ENCODE measurements around the gene PPP1R15B.
A peak's percentile ranks its signal among the peaks of the same experiment; 100 is the strongest.

The PPP1R15B gene

DNA sequence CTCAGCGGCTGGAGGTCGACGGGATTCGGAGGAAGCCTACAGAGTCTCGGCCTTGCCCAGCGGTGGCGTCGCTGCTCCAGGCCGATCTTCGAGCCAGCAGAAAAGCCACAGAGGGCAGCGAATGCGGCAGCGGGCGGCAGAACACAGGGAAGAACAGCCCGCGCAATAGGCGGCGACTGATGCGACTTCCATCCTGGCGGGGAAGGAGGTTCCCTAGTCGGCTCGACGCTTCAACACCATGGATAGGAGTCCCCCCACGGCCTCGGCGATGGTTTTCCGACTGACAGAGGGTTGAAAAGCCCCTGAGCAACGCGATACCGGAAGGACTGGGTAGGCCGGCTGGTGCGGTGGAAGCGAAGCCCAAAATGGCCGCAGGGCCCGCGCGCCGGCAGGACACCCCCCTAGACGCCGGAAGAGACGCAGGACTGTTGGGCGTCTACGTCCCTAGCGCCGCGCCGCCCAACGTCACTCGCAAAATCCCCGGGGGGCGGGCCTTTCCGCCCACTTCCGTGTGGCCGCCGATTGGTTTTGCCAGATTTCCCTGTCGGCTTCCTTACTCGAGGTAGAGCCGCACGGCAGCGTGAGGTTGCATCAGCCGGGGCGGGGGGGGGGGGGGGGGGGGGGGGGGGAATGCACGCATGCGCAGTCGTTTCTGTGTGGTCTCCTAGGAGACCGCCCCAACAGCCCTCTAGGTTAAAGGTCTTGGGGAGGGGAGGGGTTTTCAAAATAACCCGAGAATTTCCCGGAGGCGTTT is at the start of gene PPP1R15B:
Gene PPP1R15B, minus strand, starts transcription at position 367 of the 754 bp plus-strand sequence. CDS start 406 bp downstream, outside the sequence.
- DNase-seq, result peak; percentile 100

DNA sequence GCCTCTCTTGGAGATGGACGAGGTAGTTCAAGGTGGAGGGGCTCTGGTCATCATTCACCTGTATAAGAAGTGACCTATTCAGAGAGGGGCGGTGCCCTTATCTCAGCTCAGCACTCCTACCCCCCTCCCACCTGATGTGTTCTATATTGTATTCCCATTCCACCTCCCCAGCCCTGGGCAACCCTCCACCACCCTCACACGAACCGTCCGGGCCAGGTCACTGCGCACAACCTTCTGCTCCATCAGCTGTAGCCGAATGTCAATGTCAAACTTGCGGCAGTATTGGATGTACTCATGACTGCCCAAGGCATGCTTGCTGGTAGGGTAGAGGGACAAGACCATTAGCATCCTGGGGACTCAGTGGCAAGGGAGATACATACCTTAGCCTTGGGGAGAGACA is 48.7 kb upstream of the PPP1R15B start:
- DNase-seq, result no peak

DNA sequence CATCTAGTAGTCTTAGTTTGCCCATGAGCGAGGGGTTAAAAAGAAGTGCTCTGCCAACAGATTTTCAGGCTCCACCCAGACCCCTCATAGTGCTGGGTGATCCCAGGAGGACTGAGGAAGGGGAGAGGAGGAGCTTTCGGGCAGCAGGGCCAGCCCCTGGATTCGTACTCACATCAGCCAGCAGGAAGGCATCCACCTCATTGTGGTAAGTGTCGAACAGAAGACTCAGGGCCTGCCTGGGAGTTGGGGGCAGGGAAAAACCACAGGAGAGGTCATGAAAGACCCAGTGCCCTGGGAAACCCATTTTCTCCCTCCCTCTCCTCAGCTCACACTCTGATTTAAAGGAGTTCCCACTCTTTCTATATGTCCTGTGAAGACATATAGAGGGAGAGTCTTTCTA is 48.1 kb upstream of the PPP1R15B start:
- no peak for DNase-seq

DNA sequence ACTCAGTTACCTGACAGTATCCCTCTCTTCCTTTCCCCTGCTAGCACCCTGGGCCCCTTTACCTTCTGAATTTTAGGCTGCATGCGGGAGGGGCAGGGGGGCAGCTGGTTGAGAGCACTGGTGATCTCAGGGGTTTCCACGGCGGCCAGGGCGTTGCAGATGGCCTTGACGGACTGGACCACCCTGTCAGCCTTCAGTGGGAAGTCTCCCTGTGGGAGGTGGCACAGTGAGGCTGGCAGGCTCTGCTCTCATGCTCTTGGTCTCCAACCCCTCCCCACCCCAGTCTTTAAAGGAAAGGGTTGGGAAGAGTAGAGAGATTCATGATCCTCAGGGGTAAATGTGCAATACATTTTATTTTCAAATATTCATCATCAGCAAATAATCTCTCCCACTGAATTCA is 46.0 kb upstream of the PPP1R15B start:
- no peak for DNase-seq

DNA sequence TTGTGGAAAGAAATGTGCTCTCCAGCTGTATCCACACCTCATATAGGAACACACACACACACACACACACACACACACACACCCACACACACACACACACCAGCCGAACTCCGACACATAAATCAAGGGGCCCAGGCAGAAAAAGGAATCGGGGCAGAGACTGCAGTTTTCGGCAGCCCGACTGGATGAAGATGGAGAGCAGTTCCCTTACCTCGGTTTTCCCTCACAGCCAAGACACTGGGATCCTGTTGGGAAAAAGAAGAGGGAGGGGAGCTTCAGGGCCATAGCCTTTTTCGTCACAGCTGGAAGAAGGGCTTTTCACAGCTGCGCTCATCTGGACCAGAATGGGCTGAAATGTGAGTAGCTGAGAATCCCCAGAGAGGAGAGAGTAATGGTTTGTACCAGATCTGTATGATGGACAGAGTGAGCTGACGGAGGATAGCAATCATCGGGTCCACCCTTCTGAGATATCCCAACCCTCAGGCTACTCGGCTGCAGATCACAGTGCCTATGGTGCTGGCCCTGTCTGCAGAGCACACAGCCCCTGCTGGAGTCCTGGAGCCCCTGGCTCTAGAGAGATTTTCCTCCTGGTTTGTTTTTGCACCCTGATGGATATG is 45.3 kb upstream of the PPP1R15B start:
- DNase-seq, result no peak

DNA sequence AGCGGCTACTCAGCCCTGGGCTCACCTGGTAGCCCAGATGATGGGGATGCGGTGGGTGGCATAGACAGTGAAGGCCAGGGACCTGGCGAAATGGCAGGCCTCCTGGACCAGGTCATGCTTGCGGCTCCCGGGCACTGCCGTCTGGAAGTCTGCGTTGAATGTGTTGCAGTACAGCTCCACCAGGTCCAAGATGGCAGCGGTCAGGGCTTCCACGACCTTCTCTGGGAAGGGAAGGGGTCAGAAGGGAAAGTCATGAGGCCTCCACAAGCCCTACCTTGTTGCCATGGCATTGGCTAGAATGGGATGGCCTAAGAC is 44.2 kb upstream of the PPP1R15B start:
- no peak for DNase-seq

DNA sequence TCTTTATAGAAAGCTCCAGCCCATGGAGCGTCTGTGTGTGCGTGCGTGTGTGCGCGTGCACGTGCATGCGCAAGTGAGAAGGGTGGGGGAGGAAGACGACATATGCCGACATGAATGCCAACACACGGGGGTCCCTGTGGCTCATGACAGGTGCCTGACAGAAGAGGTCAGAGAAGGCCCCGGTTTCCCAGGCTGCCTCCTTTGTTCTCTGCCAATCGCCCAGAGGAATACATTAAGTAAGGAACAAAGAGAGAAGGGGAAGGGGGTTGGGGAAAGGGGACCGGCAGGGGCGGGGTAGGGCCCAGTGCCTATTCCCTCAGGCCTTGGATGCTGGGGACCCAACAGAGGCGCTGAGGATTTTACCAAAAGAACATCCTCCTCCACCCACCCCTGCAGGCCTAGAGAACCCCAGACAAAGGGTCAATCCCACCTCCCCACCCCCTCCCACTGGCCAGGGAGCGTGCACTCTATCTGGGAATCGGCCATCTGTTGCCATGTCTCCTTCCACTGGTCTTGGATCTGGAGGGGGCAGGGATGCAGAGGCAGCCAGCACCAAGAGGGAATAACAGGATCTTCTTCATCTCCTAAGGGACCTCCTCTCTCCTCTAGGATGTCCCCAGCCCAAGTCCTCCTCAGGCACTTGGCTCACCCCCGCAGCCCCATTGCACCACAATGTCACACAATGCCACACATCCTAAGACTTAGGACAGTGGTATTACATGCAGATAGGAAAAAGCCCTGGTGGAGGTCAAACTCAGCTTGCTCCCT is 43.6 kb upstream of the PPP1R15B start:
- DNase-seq, result no peak

DNA sequence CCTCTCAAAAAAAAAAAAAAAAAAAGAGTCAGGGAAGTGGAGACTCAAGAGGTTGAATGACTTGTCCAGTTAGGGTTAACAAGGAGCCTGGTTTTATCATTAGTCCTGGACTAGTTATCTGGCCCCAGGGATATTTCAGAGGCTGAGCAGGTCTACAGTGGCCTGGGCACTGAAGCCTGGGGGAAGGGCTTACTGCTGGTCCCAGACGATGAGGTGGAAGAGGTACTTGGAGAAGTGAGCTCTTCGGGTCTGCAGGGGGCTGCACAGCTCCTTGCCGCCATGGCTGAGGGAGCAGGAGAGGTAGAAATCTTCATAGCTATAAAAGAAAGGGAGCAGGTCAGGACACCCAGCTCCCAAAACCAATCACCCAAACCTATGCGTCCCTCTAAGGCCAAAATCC is 42.9 kb upstream of the PPP1R15B start:
- DNase-seq, result no peak

DNA sequence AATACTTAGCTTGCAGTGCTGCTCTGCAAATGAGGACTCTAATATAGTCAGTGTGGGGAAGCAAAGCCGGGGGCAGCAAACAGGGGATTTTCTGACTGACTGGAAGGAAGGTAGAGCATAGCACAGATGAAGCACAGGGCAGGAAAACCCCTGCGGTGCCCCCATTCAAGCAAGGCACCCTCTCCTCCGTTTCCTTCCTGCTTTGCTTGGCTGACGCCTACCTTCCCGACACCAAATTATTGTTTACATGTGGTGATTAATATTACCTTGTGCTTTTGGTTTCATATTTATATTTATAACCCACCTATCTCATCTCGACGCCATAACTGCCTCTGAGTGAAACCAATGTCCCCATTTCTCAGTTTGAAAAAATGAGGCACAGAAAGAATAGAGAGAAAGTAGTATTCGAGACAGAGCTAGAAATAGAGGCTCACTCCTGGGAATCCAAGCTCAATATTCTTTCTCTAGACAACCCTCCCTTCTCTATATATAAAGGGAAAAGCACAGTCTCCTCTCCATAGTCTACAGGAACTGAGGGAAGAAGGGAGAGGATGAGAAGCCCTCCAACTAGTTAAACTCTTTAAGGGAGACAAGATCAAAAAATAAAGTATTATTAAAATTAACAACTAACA is 41.6 kb upstream of the PPP1R15B start:
- peak in 2 of 3 experiments; percentile 54 to 74 for DNase-seq

DNA sequence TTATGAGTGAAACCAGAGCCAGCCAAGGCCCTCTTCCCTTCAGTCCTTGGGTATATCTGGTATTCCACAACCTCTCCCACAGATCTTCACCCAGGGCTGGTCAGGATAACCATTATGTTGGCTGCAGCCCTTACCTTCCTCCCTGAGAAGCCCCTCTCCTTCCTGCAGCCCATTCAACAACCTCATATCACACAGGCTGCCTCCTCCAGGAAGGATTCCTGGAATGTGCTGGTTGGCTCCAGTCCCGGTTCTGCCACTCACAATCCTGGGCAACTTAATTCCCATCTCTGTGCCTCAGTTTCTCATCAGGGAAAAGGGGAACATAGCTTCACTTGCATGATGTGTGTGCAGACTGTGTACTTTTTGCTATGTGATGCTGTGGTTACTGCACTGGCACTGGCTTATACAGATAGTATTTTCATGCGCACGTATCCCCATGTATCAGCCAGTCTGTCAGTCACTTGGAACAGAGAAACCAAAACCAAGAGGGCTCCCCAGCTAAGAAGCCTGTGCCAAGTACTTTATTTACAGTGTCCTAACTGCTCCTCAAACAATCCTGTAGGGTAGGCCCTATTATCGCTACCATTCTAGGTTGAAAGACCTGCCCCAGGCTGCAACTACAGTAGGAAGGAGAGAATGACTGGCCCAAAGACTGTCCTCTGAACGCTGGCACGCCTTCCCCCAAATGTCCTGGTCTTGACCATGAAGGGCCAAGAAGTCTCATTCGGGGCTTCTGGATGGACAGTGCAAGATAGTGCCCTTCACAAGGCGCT is 39.9 kb upstream of the PPP1R15B start:
- DNase-seq, result no peak

DNA sequence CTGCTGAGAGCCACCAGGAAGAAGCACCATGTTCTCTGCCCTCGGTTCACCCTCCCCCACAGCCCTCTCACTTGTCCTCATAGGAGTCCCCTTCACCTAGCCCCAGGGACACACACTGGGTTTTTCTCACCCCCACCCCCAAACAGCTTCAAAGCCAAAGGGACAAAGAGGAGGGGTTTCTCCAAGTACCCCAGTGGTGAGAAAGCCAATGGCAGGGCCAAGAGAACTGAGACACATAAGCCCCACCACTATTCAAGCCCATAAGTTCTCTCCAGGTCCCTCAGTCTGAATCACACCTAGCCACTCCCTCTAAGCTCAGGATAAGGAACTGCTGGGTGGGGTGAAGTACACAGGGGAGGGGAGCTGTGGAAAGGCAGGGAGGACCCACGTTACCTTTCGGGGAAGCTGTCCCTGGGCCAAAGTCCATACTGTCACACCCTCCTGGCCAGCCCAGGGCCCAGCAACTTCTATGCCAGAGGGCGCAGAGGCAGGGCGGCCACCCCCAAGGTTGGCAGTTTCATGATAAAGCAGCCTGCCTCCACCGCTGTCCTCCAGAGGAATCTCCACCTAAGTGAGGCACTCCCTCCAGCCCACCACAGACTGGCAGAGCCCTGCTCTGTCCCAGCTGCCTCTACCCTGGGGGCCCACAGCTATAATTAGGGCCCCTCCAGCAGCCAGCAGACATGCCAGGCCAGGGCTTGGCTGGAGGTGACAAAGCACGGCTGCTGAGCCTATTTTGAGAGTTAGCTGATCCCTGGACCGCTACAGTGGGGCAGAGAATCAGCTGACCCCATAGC is 39.0 kb upstream of the PPP1R15B start:
- DNase-seq, result no peak

DNA sequence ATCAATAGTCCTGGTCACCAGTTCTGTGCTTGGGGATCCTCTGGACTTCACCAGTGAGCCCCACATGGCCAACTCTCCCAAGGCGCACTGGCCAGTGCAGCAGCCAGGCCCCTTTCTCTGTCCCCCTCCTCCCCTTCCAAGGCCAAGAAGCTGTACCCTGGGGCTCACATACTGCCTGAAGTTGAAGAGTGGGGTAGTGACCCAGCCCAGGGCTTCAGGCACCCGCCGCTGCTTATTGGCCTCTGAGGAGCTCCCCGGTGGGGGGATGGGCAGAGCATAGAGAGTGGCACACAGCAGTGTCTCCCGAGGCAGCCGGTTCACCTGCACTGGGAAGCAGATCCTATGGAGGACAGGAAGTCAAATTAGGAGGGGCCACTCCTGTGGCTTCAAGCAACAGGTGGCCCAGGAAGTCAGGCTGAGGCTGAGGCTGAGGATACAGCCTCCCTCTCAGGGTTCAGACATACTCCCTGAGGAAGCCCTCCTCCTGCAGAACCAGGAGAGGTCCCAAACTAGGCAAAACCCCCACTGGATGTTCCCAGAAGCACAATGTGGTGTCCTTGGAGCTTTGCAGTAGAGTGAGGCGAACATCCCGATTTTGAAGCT is 38.2 kb upstream of the PPP1R15B start:
- DNase-seq, result no peak

DNA sequence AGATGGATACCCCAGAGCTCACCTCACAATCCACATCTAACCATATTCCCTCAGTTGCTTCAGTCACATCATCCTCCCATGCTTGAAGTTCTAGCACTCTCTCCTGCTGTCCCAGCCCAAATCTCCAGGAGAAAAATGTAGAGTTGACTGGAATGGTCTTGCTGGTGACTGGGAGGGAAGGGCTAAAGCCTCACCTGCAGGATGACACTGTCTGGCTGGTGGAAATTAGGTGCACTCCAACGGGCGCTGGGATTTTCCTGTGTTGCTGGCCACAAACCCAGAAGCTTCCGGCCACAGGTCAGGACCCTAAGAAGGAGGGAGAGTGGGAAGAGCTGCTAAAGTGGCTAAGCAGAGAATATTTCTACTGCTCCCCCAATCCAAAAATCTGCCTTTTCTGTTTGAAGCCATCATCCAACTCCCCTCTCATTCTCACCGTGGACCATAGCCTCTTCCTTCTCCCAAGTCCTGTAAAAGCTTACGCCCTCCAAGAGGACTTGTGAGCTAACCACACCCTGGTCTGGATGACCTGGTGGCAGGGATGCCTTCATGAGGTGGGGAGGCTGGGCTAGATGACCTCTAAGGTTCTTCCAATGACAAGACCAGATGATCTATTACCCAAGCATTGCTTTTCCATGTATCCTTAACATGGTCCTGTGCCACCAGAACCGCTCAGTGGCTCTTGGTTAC is 37.5 kb upstream of the PPP1R15B start:
- no peak for DNase-seq

DNA sequence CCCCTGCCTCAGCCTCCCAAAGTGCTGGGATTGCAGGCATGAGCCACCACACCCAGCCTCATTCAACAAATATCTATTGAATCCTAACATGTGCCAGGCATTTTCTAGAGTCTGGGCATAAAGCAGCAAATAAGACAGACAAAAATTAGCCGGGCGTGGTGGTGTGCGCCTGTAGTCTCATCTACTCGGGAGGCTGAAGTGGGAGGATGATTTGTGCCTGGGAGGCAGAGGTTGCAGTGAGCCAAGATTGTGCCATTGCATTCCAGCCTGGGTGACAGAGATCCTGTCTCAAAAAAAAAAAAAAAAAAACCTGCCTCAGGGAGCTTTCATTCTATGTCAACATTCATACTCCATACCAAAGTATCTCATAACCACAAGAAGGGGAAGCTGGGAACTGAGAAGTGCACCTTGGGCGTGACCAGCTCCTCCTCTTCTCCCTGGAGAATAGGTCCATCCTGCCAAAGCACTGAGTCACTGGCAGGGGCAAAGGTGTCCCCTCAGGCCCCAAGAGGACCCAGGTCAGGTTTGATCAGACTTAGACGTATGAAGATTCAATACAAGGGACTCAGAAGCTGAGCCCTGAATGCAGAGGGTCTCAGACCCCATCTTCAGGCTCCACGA is 36.8 kb upstream of the PPP1R15B start:
- no peak for DNase-seq

DNA sequence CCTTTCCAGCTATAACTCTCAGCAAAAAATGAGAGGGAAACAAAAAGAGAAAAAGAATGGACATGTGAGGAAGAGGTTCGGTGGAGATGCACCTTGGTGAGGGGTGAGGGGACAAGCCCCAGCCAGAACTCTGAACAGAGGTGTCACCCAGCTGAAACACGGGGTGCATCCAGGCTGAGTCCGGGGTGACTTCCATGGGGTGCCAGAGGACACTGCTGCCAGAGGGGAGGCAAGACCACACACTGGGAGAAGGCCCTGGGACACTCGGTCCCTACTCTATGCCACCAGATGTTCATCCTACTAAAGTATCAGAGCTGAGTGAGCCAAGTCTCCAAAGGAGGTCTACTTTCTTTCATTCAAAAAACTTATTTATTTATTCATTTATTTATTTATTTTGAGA is 36.1 kb upstream of the PPP1R15B start:
- DNase-seq, result no peak

DNA sequence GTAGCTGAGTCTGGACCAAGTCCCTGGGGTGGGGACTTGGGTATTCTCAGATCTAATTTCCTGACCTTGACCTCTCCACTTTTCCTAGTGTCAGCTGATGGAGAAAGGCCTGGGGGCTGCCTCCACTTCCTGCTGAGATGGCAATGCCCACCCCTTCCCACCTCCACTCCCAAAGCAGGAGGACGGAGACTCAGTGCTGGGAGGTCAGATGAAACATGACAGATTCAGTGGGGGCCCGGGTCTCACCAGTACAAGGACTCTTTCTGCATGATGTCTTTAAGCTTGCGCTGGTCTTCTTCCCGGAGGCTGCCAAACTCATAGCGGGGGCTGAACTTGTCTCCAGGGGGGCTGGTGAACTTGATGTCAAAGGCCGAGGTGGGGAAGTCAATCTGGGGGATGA is 35.6 kb upstream of the PPP1R15B start:
- DNase-seq, result no peak

DNA sequence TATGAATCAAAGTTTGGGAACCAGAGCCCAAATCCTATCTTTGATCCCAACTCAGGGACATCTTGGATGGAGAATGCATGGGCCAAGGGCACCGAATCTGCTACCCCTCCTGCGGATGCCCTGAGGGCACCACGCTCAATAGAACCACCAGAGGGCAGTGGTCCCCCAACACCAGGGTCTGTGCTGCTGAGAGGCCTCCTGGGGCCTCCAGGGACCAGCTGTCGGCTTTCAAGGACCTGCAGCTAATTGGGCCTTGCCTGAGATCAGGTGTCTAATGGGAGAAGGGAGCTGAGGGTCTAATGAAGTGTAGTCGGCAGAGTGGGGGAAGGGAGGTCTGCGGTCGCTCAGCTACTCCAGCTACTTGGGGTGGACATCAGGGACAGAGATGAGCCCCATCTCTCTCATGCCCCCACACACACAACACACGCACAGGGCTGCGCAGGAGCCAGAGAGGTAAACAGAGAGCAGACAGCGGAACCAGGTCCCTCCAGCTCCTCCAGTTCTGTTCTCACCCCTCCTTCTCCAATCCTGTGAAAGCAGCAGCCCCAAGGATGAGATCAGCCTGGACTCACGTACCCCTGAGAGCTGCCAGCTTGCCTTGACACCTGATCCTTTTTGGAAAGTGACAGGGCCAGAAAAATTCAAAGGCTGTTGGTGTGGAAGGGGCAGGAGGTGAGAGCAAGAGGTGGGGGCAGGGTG is 34.9 kb upstream of the PPP1R15B start:
- peak; percentile 97 to 100 (median 99) for DNase-seq

DNA sequence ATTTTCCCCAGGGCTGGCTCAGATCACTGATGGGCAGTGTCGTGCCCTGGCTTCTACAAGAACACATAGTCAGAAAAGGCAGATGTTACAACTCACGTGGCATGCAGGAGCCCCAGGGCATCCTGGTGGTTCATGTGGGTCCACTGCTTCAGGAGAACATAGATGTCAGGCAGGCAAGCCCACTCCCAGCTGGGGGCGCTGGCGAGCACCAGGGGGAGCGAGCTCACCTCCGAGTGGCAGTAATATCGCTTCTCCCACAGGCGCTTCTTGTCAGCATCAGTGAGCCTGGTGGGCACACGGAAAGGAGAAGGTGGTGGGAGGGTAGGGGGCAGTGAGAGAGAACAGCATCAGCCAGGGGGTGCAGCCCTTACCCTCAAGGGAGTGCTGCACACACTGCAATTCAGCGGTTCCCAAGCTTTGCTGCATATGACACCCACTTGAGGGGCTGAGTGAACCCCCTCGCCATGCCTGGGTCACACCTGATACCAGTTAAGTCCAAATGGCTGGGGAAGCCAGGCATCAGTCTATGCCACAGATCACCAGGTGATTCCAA is 34.3 kb upstream of the PPP1R15B start:
- peak in 2 of 3 experiments; percentile 45 to 68 for DNase-seq

DNA sequence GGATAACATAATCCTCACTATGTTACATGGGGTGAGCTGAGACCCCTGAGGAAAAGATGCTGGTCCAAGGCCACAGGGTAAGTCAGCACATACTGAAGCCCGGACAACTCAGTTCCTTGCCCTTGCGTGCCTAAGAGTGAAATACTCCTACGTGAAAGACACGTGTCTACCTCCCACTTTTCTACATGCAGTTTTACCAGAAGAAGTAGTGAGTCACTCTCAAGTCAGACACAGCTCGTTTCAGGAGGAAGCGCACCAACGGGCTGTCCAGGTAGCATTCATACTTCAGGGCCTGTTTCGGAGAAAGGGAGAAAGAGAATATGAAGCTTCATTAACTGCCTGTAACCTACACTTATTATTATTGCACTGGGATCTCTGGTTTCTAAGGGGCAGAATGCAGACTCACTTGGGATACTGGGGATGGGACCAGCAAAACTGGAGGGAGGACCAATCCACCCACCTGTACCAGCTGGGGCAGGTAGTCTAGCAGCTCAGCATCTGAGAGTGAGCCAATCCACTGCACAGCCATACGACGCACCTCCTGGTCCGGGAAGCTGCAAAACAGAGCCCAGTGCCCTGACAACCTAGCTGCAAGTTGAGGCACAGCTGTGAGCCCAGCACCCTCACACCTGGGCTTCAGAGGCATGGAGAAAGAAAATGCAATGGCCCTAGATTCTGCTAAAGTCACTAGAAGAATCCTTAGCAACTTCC is 32.4 kb upstream of the PPP1R15B start:
- DNase-seq, result no peak

All from NCI-H1417 (cell line).